NCI-H2171 treated with DMSO at 0.1 percent for 48 hours (cell line): ENCODE measurements around the gene KCTD1.

Source experiments
- DNase-seq: peaks from one replicate; lab custom pipeline; 2025; lab: John Stamatoyannopoulos, UW

Gene KCTD1

GRCh38 chr18:26549263-26550094 is 1.1 kb upstream of the KCTD1 start:
- DNase-seq: peak; percentile 54

- no peak for DNase-seq
These were observed 523 bp downstream of the KCTD1 start for GRCh38 chr18:26547646-26548414.

- no peak for DNase-seq
These were observed 1.3 kb downstream of the KCTD1 start for GRCh38 chr18:26546875-26547645.

GRCh38 chr18:26546170-26546874 is 2.0 kb downstream of the KCTD1 start:
- DNase-seq: no peak

GRCh38 chr18:26545335-26546123 is 2.8 kb downstream of the KCTD1 start:
- DNase-seq: no peak

GRCh38 chr18:26544451-26544850 is 3.9 kb downstream of the KCTD1 start:
- DNase-seq: no peak

GRCh38 chr18:26543373-26543772 is 5.0 kb downstream of the KCTD1 start:
- no peak for DNase-seq

- DNase-seq: no peak
These were observed 8.2 kb downstream of the KCTD1 start for GRCh38 chr18:26540043-26540628.

- DNase-seq: no peak
These were observed 9.8 kb downstream of the KCTD1 start for GRCh38 chr18:26538524-26538923.

- no peak for DNase-seq
These were observed 11.7 kb downstream of the KCTD1 start for GRCh38 chr18:26536664-26537063.

GRCh38 chr18:26536032-26536431 is 12.3 kb downstream of the KCTD1 start:
- no peak for DNase-seq

- DNase-seq: no peak
These were observed 12.7 kb downstream of the KCTD1 start for GRCh38 chr18:26535630-26536029.

- no peak for DNase-seq
These were observed 15.7 kb downstream of the KCTD1 start for GRCh38 chr18:26532367-26533340.

GRCh38 chr18:26531605-26532298 is 16.6 kb downstream of the KCTD1 start:
- no peak for DNase-seq

GRCh38 chr18:26526966-26527234 is 21.5 kb downstream of the KCTD1 start:
- DNase-seq: no peak

GRCh38 chr18:26526128-26526965 is 22.0 kb downstream of the KCTD1 start:
- no peak for DNase-seq

- DNase-seq: no peak
These were observed 23.6 kb downstream of the KCTD1 start for GRCh38 chr18:26524504-26525351.
